ENCODE measurements around the gene RAP1GAP2.

DNA sequence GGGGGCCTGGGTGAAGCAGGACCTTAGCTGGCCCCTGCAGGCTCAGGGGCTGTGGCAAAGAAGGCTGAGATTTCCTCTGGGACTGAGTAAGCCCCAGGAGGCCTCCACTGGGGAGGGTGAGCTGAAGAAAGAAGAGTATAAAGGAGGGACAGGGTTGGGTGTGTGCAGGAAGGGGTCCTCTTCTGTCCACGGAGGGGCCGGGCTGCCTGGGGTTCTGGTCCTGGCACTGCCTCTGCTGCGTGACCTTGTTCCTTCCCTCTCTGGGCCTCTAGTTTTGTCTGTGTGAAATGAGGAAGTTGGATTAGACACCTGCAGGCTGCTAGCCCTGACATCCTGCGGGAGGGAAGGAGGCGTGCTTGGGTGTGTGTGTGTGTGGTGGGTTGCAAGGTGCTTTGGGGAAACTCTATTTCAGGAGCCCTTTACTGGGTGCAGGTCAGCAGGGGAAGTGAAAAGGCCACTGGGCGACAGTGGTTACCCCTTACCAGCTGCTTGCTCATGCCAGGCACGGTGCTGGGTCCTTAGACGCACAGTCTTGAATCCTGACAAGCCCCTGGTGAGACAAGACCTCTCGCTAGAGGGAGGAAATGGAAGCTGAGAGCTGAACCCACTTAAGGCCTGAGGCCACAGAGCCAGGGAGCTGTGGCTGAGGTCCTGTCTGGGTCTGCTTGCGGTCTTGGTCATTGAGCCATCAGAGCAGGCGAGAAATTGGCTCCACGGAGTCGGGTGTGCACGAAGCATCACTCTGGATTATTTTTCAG, 206.5 kb downstream of the RAP1GAP2 start:
- no peak for TF ChIP-seq RARB (CRISPR knock-in tag; IDR thresholded peaks at IDR 0.05)
- TF ChIP-seq, protein P1, sequence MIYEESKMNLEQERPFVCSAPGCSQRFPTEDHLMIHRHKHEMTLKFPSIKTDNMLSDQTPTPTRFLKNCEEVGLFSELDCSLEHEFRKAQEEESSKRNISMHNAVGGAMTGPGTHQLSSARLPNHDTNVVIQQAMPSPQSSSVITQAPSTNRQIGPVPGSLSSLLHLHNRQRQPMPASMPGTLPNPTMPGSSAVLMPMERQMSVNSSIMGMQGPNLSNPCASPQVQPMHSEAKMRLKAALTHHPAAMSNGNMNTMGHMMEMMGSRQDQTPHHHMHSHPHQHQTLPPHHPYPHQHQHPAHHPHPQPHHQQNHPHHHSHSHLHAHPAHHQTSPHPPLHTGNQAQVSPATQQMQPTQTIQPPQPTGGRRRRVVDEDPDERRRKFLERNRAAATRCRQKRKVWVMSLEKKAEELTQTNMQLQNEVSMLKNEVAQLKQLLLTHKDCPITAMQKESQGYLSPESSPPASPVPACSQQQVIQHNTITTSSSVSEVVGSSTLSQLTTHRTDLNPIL (CRISPR knock-in tag; IDR thresholded peaks at IDR 0.05; ENCODE audit: low read depth): no peak
- TF ChIP-seq ZNF565 (CRISPR knock-in tag; conservative IDR thresholded peaks at IDR 0.05; ENCODE audit: low read depth): no peak
- no peak for TF ChIP-seq GLIS3 (CRISPR knock-in tag; IDR thresholded peaks at IDR 0.05)
